NCI-H446 (cell line): ENCODE results near the gene LRIG1.
A peak's percentile ranks its signal among the peaks of the same experiment; 100 is the strongest.
"Not testable (repeated sequence)": the region's sequence is repeated elsewhere in the genome, so short reads cannot be mapped to it uniquely, and the experiment has no call there.

Experiments
- DNase-seq, 2 experiments: peaks; one replicate each; lab custom pipeline; 2025; lab: John Stamatoyannopoulos, UW

LRIG1 gene

GRCh38 chr3:66421893-66422292, 78.9 kb downstream of the LRIG1 start:
- DNase-seq: not testable (repeated sequence)

GRCh38 chr3:66421144-66421543, 79.7 kb downstream of the LRIG1 start:
- not testable (repeated sequence) for DNase-seq

- DNase-seq: no peak
Observed at GRCh38 chr3:66419036-66419435, 81.8 kb downstream of the LRIG1 start.

GRCh38 chr3:66418475-66418931, 82.3 kb downstream of the LRIG1 start:
- DNase-seq: no peak

GRCh38 chr3:66416556-66417304, 84.1 kb downstream of the LRIG1 start:
- no peak for DNase-seq

GRCh38 chr3:66415867-66416428, 84.9 kb downstream of the LRIG1 start:
- no peak for DNase-seq

- DNase-seq: no peak
Observed at GRCh38 chr3:66414846-66415245, 86.0 kb downstream of the LRIG1 start.

GRCh38 chr3:66413151-66413751, 87.6 kb downstream of the LRIG1 start:
- DNase-seq: no peak

- no peak for DNase-seq
Observed at GRCh38 chr3:66411961-66412887, 88.6 kb downstream of the LRIG1 start.

GRCh38 chr3:66411474-66411873, 89.3 kb downstream of the LRIG1 start:
- DNase-seq: no peak

- no peak for DNase-seq
Observed at GRCh38 chr3:66410976-66411375, 89.8 kb downstream of the LRIG1 start.

GRCh38 chr3:66409771-66410754, 90.8 kb downstream of the LRIG1 start:
- no peak for DNase-seq

- peak in 1 of 2 experiments; percentile 41 for DNase-seq
Observed at GRCh38 chr3:66407611-66408218, 93.1 kb downstream of the LRIG1 start.

GRCh38 chr3:66406831-66407610, 93.8 kb downstream of the LRIG1 start:
- DNase-seq: no peak

- no peak for DNase-seq
Observed at GRCh38 chr3:66406163-66406562, 94.7 kb downstream of the LRIG1 start.

GRCh38 chr3:66405701-66406091, 95.1 kb downstream of the LRIG1 start:
- peak; percentile 22 to 67 for DNase-seq

- no peak for DNase-seq
Observed at GRCh38 chr3:66404903-66405700, 95.7 kb downstream of the LRIG1 start.

GRCh38 chr3:66404197-66404596, 96.6 kb downstream of the LRIG1 start:
- no peak for DNase-seq
